Measurements from ENCODE around the gene DCAF5.
"Not testable (repeated sequence)": the region's sequence is repeated elsewhere in the genome, so short reads cannot be mapped to it uniquely, and the experiment has no call there.

Gene DCAF5

GRCh38 chr14:69083181-69083580 lies 69.7 kb downstream of the DCAF5 start:
- FAIRE-seq: no peak
- DNase-seq (ENCODE audit: insufficient read length, low spot score): no peak
- TF ChIP-seq CTCF (IDR thresholded peaks at IDR 0.05; ENCODE audit: insufficient read depth, missing control alignments): no peak

GRCh38 chr14:69081271-69081670 lies 71.6 kb downstream of the DCAF5 start:
- no peak for FAIRE-seq
- TF ChIP-seq CTCF (IDR thresholded peaks at IDR 0.05; ENCODE audit: insufficient read depth, missing control alignments): no peak

DNA sequence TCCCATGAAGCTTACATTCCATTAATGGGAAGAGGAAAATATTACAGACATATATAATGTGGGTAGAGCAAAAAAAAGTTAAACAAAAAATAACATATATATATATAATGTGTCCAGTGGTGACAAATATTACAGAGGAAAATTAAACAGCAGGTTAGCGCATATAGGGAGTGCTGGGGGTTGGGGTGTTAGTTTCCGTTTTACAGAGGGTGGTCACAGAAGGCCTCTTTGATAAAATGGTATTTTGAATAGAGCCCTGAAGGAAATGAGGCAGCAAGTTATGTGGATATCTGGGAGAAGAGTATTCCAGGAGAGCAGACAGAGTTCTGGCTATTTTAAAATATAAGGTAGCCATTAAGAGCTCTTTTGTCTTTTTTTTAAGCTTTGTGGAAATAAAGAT lies 73.2 kb downstream of the DCAF5 start:
- FAIRE-seq (no peak), DNase-seq (ENCODE audit: insufficient read length, low spot score) (no peak)
- no peak for TF ChIP-seq CTCF (IDR thresholded peaks at IDR 0.05; ENCODE audit: insufficient read depth, missing control alignments)

More at GRCh38 chr14:69081271-69081670, 71.6 kb downstream of the DCAF5 start:
- no peak for DNase-seq (ENCODE audit: insufficient read length, low spot score)

- FAIRE-seq (no peak), DNase-seq (ENCODE audit: insufficient read length, low spot score) (no peak)
- no peak for TF ChIP-seq CTCF (IDR thresholded peaks at IDR 0.05; ENCODE audit: insufficient read depth, missing control alignments)
These were observed 73.7 kb downstream of the DCAF5 start for GRCh38 chr14:69079188-69079742.

- DNase-seq (ENCODE audit: insufficient read length, low spot score) (no peak), FAIRE-seq (no peak)
- no peak for TF ChIP-seq CTCF (IDR thresholded peaks at IDR 0.05; ENCODE audit: insufficient read depth, missing control alignments)
These were observed 75.1 kb downstream of the DCAF5 start for GRCh38 chr14:69077841-69078240.

DNA sequence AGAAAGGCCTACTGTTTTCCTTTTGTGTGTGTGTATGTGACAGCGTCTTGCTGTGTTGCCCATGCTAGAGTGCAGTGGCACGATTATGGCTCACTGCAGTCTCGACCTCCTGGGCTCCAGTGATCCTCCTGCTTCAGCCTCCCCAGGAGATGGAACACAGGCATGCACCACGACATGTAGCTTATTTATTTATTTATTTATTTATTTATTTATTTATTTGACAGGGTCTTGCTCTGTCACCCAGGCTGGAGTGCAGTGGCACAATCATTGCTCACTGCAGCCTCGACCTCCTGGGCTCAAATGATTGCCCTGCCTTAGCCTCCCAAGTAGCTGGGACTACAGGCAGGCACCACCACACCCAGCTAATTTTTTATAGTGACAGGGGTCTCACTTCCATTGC lies 75.7 kb downstream of the DCAF5 start:
- DNase-seq (ENCODE audit: insufficient read length, low spot score); FAIRE-seq: not testable (repeated sequence)

DNA sequence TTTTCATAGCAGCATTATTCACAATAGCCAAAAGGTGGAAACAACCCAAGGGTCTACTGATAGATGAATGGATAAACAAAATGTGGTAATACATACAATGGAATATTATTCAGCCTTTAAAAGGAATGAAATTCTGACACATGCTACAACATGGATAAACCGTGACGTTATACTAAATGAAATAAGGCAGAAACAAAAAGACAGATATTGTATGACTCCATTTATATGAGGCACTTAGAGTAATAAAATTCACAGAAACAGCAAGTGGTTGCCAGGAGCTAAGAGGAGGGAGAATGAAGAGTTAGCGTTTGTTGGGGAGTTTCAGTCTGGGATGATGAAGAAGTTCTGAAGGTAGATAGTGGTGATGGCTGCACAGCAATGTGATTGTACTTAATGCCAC lies 76.6 kb downstream of the DCAF5 start:
- DNase-seq (ENCODE audit: insufficient read length, low spot score) (no peak), FAIRE-seq (no peak)
- no peak for TF ChIP-seq CTCF (IDR thresholded peaks at IDR 0.05; ENCODE audit: insufficient read depth, missing control alignments)

- DNase-seq (ENCODE audit: insufficient read length, low spot score) (no peak), FAIRE-seq (no peak)
- no peak for TF ChIP-seq CTCF (IDR thresholded peaks at IDR 0.05; ENCODE audit: insufficient read depth, missing control alignments)
These were observed 79.0 kb downstream of the DCAF5 start for GRCh38 chr14:69073915-69074314.
